ENCODE results near the gene FAM107A.

DNA sequence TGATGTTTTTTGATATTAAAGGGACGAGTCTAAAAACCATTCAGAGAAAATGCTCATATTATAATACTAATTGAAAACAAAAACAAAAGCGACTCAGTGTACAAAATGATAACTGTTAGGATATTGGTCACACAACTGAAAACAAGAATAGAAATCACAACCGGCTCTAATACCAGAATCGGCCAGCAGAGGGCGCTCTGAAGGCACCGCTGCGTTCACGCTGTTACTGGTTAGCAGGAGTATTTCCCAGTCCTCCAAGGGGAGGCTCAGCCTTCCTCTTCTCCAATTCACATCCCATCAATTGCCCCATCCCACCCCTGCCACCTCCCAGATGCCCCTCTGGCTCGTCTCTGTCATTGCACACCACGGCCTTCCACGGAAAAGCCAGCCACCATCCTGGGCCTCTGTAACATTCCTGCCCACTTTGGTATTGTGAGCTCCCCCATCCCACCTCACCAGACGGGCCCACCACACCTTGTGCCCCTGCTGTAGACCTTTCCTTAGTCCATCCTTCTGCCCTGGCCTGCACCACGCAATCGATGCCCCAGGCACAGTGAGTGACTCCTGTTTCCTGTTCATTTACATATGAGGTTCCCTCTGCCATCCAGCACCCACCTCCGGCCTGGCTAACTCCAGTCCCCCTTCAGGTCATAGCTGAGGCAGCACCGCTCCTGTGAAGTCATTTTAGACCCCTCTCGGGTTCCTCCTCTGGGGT is 8.5 kb downstream of the FAM107A start:
- TF ChIP-seq, protein P1, sequence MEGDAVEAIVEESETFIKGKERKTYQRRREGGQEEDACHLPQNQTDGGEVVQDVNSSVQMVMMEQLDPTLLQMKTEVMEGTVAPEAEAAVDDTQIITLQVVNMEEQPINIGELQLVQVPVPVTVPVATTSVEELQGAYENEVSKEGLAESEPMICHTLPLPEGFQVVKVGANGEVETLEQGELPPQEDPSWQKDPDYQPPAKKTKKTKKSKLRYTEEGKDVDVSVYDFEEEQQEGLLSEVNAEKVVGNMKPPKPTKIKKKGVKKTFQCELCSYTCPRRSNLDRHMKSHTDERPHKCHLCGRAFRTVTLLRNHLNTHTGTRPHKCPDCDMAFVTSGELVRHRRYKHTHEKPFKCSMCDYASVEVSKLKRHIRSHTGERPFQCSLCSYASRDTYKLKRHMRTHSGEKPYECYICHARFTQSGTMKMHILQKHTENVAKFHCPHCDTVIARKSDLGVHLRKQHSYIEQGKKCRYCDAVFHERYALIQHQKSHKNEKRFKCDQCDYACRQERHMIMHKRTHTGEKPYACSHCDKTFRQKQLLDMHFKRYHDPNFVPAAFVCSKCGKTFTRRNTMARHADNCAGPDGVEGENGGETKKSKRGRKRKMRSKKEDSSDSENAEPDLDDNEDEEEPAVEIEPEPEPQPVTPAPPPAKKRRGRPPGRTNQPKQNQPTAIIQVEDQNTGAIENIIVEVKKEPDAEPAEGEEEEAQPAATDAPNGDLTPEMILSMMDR (IDR thresholded peaks at IDR 0.05; ENCODE audit: poor library complexity, severe bottlenecking) = peak; percentile 65
- TF ChIP-seq RAD21 (conservative IDR thresholded peaks at IDR 0.05) (peak; percentile 57), POLR2AphosphoS5 (IDR thresholded peaks at IDR 0.05) (no peak), MXI1 (conservative IDR thresholded peaks at IDR 0.05; ENCODE audit: poor library complexity, severe bottlenecking) (no peak), EP300 (conservative IDR thresholded peaks at IDR 0.05; ENCODE audit: poor library complexity, severe bottlenecking) (no peak)
- TF ChIP-seq, protein P2, sequence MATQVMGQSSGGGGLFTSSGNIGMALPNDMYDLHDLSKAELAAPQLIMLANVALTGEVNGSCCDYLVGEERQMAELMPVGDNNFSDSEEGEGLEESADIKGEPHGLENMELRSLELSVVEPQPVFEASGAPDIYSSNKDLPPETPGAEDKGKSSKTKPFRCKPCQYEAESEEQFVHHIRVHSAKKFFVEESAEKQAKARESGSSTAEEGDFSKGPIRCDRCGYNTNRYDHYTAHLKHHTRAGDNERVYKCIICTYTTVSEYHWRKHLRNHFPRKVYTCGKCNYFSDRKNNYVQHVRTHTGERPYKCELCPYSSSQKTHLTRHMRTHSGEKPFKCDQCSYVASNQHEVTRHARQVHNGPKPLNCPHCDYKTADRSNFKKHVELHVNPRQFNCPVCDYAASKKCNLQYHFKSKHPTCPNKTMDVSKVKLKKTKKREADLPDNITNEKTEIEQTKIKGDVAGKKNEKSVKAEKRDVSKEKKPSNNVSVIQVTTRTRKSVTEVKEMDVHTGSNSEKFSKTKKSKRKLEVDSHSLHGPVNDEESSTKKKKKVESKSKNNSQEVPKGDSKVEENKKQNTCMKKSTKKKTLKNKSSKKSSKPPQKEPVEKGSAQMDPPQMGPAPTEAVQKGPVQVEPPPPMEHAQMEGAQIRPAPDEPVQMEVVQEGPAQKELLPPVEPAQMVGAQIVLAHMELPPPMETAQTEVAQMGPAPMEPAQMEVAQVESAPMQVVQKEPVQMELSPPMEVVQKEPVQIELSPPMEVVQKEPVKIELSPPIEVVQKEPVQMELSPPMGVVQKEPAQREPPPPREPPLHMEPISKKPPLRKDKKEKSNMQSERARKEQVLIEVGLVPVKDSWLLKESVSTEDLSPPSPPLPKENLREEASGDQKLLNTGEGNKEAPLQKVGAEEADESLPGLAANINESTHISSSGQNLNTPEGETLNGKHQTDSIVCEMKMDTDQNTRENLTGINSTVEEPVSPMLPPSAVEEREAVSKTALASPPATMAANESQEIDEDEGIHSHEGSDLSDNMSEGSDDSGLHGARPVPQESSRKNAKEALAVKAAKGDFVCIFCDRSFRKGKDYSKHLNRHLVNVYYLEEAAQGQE (IDR thresholded peaks at IDR 0.05; ENCODE audit: borderline replicate concordance) = no peak

Measured in neural cell (in vitro differentiated cells).